ENCODE results near the gene AGA. TPM values are rescaled to one million over a fixed set of nuclear protein-coding genes. Genes with fewer than 3 reads are reported as not detected.

AGA gene
- total and polyA plus RNA-seq, 2 of the 13 experiments (the other 11 are each of a cell fraction or from before 2014, with no cell fraction given), result 21.9 to 22.3 TPM

DNA sequence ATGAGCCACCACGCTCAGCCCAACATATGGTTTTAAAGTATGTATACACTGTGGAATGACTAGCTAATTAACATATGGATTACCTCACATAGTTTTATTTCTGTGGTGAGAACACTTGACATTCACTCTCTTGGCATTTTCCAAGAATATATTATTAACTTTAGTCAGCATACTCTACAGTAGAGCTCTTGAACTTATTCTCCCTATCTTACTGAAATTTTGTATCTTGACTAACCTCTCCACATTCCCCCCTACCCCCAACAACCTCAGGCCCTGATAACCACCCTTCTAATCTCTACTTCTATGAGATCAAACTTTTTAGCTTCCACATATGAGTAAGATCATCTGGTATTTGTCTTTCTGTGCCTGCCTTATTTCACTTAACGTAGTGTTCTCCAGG lies 38.6 kb upstream of the AGA start:
- DNase-seq (ENCODE audit: low spot score) (no peak), FAIRE-seq (no peak), ATAC-seq (no peak)
- WGBS (ENCODE audit: low lambda C conversion rate), result 44% methylated on average over 2 of the region's 2 CpGs
- Histone ChIP-seq H3K27ac (ENCODE audit: extremely low read length, insufficient read depth, low read length) (no peak overlapping the region), H3K79me2 (ENCODE audit: insufficient read depth, low read length) (no peaks in the 10 kb centered on the region), H4K20me1 (ENCODE audit: insufficient read depth, low read length) (no peaks in the 10 kb centered on the region), H3K36me3 (replicated peaks in 1 of 2; ENCODE audit: control insufficient read depth in 1 of 2, insufficient read depth in 2 of 2, low read length in 2 of 2) (no peaks in the 10 kb centered on the region), H3K9me3 (ENCODE audit: low read length) (no peaks in the 10 kb centered on the region), H2AFZ (ENCODE audit: low read length) (no peak overlapping the region), H3K9ac (ENCODE audit: insufficient read depth, low read depth, low read length) (no peak overlapping the region), H3K4me3 (replicated peaks in 1 of 3; ENCODE audit: insufficient read depth in 1 of 3, low read depth in 2 of 3, low read length in 3 of 3) (no peak overlapping the region), H3K4me2 (ENCODE audit: low read depth, low read length) (no peak overlapping the region), H3K27me3 (ENCODE audit: control insufficient read depth in 1 of 2, insufficient read depth in 2 of 2, low read length in 2 of 2) (no peaks in the 10 kb centered on the region), H3K4me1 (ENCODE audit: insufficient read depth, low read length) (no peaks in the 10 kb centered on the region)
- no peak for TF ChIP-seq AGO1 (IDR thresholded peaks at IDR 0.05; ENCODE audit: low read depth, low read length, poor library complexity, severe bottlenecking)
- in situ Hi-C loops (cut with HindIII; ENCODE audit: extremely low pct_ligation_motif_present, low pct_unique_long_range_greater_than_20kb), result no loop called here
- CTCF ChIA-PET (ENCODE audit: low intra/inter-chr PET ratio, low total read pairs), result no interaction called here
- intact Hi-C loops (cut with micrococcal nuclease; ENCODE audit: unreplicated experiment), result no loop called here
- POLR2A ChIA-PET, result no interaction called here
- BruUV-seq (replicated peaks), result no TSS peak

DNA sequence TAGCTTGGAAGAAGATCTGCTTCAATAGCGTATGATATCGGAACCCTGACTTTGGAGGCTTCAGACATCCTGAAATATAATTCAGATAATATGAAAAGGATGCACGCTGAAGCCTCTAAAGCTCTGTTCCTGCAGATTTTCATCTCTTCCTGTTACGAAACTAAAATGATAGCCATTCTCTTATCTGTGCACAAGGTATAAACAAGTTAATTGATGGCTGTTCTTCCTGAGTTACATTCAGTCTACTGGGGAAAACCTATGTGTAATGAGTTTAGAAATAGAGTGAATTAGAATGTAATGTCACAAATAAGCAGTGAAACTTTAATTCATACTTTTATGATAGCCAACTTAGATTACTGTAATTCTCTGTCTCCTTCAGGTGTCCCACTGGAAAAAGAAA lies 36.8 kb upstream of the AGA start:
- DNase-seq (ENCODE audit: low spot score) (no peak), ATAC-seq (no peak), FAIRE-seq (no peak)
- Histone ChIP-seq H3K4me3 (replicated peaks in 1 of 3; ENCODE audit: insufficient read depth in 1 of 3, low read depth in 2 of 3, low read length in 3 of 3) (no peak overlapping the region), H3K27ac (ENCODE audit: extremely low read length, insufficient read depth, low read length) (no peak overlapping the region), H3K27me3 (ENCODE audit: control insufficient read depth in 1 of 2, insufficient read depth in 2 of 2, low read length in 2 of 2) (no peaks in the 10 kb centered on the region), H3K4me1 (ENCODE audit: insufficient read depth, low read length) (no peaks in the 10 kb centered on the region), H2AFZ (ENCODE audit: low read length) (no peak overlapping the region), H3K9ac (ENCODE audit: insufficient read depth, low read depth, low read length) (no peak overlapping the region), H3K36me3 (replicated peaks in 1 of 2; ENCODE audit: control insufficient read depth in 1 of 2, insufficient read depth in 2 of 2, low read length in 2 of 2) (no peaks in the 10 kb centered on the region), H3K79me2 (ENCODE audit: insufficient read depth, low read length) (no peaks in the 10 kb centered on the region), H3K9me3 (ENCODE audit: low read length) (no peaks in the 10 kb centered on the region), H4K20me1 (ENCODE audit: insufficient read depth, low read length) (no peaks in the 10 kb centered on the region), H3K4me2 (ENCODE audit: low read depth, low read length) (no peak overlapping the region)
- TF ChIP-seq ZFP36L1 (CRISPR knock-in tag; IDR thresholded peaks at IDR 0.05) (no peak), HNRNPUL1 (IDR thresholded peaks at IDR 0.05; ENCODE audit: low read depth, low read length) (no peak), ZNF792 (CRISPR knock-in tag; IDR thresholded peaks at IDR 0.05) (no peak), XBP1 (CRISPR knock-in tag; IDR thresholded peaks at IDR 0.05) (no peak), SIN3A (IDR thresholded peaks at IDR 0.05; ENCODE audit: borderline replicate concordance, low read depth, low read length) (no peak), ZBTB8A (CRISPR knock-in tag; IDR thresholded peaks at IDR 0.05; ENCODE audit: borderline replicate concordance, low read depth) (no peak), ZNF549 (CRISPR knock-in tag; IDR thresholded peaks at IDR 0.05) (no peak)
- TF ChIP-seq, protein P1, sequence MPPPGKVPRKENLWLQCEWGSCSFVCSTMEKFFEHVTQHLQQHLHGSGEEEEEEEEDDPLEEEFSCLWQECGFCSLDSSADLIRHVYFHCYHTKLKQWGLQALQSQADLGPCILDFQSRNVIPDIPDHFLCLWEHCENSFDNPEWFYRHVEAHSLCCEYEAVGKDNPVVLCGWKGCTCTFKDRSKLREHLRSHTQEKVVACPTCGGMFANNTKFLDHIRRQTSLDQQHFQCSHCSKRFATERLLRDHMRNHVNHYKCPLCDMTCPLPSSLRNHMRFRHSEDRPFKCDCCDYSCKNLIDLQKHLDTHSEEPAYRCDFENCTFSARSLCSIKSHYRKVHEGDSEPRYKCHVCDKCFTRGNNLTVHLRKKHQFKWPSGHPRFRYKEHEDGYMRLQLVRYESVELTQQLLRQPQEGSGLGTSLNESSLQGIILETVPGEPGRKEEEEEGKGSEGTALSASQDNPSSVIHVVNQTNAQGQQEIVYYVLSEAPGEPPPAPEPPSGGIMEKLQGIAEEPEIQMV (CRISPR knock-in tag; IDR thresholded peaks at IDR 0.05; ENCODE audit: low read depth), result no peak
- POLR2A ChIA-PET, result no interaction called here
- no TSS peak for BruUV-seq (replicated peaks)
- in situ Hi-C loops (cut with HindIII; ENCODE audit: extremely low pct_ligation_motif_present, low pct_unique_long_range_greater_than_20kb), result no loop called here
- intact Hi-C loops (cut with micrococcal nuclease; ENCODE audit: unreplicated experiment), result no loop called here
- 41% methylated on average over 4 of the region's 4 CpGs for WGBS (ENCODE audit: low lambda C conversion rate)
- CTCF ChIA-PET (ENCODE audit: low intra/inter-chr PET ratio, low total read pairs), result no interaction called here

Measured in HepG2 (cell line).